Measurements from ENCODE around the gene EXOSC1.

DNA sequence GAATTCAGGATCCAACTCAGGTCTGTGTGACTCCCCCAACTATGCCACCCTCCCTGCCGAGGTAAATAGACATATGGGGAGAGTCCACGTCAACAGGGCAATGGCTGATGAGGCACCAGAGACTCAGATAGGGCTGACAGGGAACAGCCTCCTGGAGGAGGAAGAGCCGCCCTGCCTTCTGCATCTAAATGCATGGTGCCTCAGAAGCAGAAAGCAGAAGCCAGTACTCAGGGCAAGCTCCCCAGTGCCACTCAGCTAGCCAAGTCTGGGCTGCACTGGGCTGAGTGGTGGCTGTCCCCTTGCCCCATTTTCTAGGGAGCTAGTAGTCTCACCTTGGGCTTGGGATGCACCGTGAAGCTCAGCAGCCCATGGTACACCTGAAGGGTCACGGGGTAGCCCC is 55.7 kb downstream of the EXOSC1 start:
- TF ChIP-seq, protein P1, sequence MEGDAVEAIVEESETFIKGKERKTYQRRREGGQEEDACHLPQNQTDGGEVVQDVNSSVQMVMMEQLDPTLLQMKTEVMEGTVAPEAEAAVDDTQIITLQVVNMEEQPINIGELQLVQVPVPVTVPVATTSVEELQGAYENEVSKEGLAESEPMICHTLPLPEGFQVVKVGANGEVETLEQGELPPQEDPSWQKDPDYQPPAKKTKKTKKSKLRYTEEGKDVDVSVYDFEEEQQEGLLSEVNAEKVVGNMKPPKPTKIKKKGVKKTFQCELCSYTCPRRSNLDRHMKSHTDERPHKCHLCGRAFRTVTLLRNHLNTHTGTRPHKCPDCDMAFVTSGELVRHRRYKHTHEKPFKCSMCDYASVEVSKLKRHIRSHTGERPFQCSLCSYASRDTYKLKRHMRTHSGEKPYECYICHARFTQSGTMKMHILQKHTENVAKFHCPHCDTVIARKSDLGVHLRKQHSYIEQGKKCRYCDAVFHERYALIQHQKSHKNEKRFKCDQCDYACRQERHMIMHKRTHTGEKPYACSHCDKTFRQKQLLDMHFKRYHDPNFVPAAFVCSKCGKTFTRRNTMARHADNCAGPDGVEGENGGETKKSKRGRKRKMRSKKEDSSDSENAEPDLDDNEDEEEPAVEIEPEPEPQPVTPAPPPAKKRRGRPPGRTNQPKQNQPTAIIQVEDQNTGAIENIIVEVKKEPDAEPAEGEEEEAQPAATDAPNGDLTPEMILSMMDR (IDR thresholded peaks at IDR 0.05), result no peak
- no peak for TF ChIP-seq EP300 (IDR thresholded peaks at IDR 0.05)
- no peak for TF ChIP-seq POLR2AphosphoS5 (IDR thresholded peaks at IDR 0.05)
- no peak for TF ChIP-seq POLR2A (IDR thresholded peaks at IDR 0.05)

All from sigmoid colon (tissue), 4 donors.